Measurements from ENCODE around the gene PKIG.

DNA sequence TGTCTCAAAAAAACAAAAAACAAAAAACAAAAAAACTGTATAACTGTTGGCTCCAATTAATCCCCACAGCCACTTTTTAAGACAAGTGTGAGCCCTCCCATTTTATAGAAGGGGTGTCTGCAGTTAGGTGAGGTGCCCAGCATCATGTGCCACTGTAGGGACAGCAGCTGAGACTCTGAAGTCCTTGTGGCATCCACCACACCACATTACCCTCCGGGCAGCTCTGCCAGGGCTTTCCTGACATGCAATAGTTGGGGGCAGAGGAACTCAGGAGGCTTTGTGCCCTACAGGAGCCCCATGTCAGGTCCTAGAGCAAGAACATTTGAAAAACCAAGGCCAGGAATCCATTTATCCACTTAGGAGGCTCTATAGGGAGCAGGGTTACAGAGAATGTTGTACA, 17.3 kb downstream of the PKIG start:
- TF ChIP-seq, protein P1, sequence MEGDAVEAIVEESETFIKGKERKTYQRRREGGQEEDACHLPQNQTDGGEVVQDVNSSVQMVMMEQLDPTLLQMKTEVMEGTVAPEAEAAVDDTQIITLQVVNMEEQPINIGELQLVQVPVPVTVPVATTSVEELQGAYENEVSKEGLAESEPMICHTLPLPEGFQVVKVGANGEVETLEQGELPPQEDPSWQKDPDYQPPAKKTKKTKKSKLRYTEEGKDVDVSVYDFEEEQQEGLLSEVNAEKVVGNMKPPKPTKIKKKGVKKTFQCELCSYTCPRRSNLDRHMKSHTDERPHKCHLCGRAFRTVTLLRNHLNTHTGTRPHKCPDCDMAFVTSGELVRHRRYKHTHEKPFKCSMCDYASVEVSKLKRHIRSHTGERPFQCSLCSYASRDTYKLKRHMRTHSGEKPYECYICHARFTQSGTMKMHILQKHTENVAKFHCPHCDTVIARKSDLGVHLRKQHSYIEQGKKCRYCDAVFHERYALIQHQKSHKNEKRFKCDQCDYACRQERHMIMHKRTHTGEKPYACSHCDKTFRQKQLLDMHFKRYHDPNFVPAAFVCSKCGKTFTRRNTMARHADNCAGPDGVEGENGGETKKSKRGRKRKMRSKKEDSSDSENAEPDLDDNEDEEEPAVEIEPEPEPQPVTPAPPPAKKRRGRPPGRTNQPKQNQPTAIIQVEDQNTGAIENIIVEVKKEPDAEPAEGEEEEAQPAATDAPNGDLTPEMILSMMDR (IDR thresholded peaks at IDR 0.05): no peak
- TF ChIP-seq TCF7L2 (IDR thresholded peaks at IDR 0.05; ENCODE audit: low read depth, low read length): no peak

All from Panc1 (cell line).